GM19397 (cell line): Measurements from ENCODE around the gene SNRNP40.

Source experiments
- ATAC-seq: cut with Tn5 transposase; IDR thresholded peaks from one replicate; pipeline ENCODE4 v1.9.1; 2021; ENCODE audit warnings: mild to moderate bottlenecking, moderate library complexity; ENCODE audit not compliant: unreplicated experiment

Gene SNRNP40

GRCh38 chr1:31234123-31234708 lies 62.4 kb downstream of the SNRNP40 start:
- ATAC-seq: no peak

DNA sequence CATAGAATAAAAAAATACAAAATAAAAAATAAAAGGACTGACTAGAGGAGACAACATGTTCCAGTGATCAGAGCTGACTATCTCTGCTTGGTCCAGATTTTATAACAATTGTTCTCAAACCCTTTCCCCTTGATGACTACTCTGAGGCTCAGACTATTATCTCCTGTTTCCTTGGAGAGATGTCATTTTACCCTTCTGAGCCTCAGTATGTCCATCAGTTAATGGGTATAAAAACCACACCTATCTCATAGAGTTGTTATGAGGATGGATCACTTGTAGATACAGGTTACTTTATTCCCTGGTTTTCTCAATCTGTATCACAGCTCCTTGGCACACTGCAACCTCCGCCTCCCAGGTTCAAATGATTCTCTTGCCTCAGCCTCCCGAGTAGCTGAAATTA lies 63.9 kb downstream of the SNRNP40 start:
- ATAC-seq: no peak

DNA sequence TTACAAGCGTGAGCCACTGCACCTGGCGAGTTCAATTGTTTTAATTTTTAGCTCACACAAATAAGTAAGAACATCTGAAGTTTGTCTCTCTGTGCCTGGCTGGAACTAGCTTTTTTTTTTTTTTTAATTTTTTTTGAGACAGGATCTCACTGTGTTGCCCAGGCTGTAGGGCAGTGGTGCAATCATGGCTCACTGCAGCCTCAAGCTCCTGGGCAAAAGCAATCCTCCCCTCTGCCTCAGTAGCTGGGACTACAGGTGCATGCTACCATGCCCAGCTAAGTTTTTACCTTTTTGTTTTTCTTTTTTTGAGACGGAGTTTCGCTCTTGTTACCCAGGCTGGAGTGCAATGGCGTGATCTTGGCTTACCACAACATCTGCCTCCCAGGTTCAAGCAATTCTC lies 64.8 kb downstream of the SNRNP40 start:
- no peak for ATAC-seq

GRCh38 chr1:31230378-31230777 lies 66.2 kb downstream of the SNRNP40 start:
- no peak for ATAC-seq

DNA sequence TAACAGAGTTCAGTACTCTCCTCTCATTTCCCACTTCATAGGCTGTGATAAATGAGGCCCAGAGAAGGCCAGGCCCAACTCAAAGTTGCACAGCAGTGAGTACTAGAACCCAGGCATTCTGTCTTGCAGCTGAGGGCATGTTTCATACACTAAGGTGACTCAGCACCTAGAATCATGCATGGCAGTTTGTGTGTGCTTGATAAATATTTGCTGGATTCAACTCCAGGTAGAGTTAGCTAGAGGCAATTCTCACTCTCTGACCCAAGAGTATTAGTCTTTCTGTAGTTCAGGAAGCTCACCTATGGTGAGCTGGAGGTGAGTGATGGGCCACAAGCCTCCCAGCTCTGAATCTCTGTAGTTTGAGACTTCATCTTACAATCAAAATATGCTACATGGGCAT lies 67.6 kb downstream of the SNRNP40 start:
- ATAC-seq: no peak

- no peak for ATAC-seq
Measured at GRCh38 chr1:31227891-31228568, 68.6 kb downstream of the SNRNP40 start.

DNA sequence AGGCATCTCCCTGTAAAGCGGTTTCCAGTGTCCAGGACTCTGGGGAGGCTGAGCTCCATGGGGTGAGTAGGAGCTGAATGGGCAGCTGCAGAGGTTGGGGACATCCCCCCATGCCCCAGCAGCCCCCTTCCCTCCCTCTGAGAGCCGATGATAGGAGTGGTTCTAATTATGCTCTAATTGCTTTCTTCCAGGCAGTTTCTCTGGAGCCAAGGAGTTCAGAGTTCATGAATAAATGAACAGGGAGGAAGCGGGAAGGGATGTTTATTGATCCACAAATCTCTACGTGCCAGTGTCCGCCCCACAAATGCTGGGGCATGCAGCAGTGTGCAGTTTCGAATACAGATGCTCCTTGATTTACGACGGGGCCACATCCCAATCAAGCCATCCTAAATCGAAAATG lies 72.5 kb downstream of the SNRNP40 start:
- ATAC-seq: no peak

DNA sequence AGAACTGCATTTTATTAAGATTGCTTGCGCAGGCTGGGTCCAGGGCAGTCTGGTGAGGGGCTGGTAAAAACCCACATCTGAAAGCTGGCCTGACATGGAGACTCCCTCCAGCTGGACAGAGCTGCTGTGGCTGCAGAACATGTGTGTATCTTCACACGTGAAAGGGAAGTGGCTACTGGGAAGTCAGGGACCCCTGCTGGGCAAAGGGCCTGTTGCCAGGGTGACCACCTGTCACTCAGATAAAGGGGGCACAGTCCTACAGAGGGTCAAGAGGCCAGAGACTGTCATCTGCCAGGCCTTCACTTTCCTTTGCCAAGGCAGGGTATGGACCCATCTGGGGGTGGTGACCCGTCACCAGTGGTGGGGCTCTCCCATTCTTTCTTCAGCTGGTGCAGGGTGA lies 74.4 kb downstream of the SNRNP40 start:
- ATAC-seq: no peak

- ATAC-seq: no peak
Measured at GRCh38 chr1:31221072-31221471, 75.5 kb downstream of the SNRNP40 start.

- ATAC-seq: no peak
Measured at GRCh38 chr1:31219489-31219888, 77.1 kb downstream of the SNRNP40 start.

GRCh38 chr1:31218705-31219104 lies 77.9 kb downstream of the SNRNP40 start:
- no peak for ATAC-seq

DNA sequence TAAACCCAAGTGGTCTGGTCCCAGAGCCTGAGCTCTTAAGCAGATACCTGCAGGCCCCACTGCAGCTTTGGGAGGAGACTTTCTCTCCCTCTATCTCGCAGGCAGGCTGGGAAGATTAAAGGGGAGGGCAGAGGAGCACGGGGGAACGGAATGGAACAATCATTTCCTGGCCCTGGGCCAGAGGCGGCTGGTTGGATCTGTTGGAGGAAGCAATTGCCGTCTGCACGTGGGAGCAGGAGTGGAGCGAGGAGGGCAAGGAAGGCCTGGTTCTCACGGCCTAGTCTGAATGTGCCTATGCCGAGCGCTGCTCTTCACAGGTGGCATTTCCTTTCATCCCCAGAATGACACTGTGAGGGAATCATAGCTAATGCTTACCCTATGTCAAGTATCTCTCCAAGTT lies 80.6 kb downstream of the SNRNP40 start:
- no peak for ATAC-seq

DNA sequence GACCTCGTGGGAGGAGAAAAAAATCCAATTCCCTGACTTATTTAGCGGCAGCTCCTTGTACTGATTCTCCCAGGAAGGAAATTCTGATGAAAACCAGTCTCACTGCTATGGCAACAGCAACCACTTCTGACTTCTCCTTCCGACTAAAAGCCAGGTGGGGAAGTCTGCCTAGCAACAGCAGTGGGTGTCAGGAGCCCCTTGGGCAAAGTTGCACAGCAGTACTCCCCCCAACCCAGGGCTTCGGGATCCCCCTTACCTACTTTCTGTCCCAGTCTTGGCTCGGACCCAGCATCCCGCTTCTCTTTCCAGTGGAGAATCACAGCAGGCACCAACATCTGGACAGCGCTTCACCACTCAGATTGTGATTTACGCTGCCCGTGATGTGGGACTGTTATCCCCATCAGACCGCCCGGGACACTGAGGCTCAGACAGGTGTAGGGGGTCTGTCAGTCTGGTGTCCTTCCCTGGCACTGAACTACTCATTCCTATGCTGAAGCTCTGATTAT lies 81.5 kb downstream of the SNRNP40 start:
- no peak for ATAC-seq

DNA sequence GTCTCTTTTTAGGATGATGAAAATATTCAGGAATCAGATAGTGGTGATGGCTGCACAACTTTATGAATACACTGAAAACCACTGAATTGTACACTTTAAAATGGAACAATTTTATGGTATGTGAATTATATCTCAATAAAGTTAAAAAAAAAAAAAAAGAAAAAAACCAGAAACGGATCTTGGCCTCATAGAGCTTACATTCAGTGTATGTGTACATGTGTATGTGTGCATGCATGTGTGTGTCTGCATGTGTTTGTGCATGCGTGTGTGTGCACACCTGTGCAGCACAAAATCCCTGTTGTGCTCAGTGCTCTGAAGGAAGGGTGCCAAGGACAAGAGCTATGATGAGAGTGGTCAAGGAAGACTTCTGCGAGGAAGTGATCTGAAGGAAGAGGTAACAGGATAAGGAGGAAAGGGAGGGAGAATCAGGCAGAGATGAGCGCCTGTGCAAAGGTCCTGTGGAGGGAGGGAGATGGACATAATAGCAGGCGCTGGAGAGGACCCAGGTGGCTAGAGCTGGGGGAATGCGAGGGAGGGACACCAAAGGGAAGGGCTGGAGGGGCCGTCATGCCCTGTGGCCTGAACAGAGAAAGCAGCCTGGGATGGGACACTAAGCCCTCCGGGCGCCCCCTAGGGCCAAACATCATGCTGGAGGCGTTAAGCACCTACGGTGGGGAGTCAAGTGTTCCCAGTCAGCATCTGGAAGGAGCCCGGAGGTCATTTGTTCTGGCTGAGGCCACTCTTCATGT lies 82.1 kb downstream of the SNRNP40 start:
- no peak for ATAC-seq
